ENCODE results near the gene FOXP4. TPM values are rescaled to one million over a fixed set of nuclear protein-coding genes. Genes with fewer than 3 reads are reported as not detected.

FOXP4 gene
- total and polyA plus RNA-seq, 2 of the 13 experiments (the other 11 are each of a cell fraction or from before 2014, with no cell fraction given) = 11.0 to 12.4 TPM

DNA sequence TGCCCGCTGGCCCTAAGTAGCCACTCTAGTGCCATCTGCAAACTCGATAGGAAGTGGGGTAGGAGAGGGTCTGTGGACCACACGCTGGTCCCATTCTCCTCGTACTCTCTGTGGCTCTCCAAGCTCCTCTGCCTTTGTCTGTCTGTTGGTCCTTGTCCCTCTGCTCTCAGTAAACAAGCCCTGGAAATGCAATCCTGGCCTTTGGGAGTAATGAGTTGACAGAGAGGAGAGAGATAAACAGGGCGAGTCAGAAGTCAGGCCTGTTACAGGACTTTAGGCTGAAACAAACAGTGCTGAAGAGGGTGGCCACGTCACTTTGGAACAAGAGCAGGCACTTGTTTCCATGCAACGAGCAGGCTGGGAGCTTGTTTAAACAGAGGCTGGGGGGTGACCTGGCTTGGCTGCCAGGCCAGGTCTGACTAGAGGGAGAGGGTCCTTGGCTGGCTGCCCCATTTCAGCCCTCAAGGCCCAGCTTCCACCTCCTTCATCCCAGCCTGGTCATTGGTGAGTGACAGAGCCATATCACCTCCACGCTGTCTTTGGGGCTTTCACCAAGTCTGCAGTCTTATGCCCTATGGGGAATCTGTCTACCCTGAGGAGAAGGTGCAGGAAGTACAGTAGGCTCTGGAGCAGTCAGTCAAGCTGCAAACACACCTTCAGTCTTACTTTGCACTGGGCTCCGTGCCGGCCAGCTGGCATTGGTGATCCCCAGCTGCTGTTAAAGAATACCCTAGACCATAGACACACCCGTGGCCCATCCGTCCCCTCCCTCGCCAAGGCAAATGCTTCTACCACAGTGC, 22.6 kb downstream of the FOXP4 start (continued):
- TF ChIP-seq, protein P1, sequence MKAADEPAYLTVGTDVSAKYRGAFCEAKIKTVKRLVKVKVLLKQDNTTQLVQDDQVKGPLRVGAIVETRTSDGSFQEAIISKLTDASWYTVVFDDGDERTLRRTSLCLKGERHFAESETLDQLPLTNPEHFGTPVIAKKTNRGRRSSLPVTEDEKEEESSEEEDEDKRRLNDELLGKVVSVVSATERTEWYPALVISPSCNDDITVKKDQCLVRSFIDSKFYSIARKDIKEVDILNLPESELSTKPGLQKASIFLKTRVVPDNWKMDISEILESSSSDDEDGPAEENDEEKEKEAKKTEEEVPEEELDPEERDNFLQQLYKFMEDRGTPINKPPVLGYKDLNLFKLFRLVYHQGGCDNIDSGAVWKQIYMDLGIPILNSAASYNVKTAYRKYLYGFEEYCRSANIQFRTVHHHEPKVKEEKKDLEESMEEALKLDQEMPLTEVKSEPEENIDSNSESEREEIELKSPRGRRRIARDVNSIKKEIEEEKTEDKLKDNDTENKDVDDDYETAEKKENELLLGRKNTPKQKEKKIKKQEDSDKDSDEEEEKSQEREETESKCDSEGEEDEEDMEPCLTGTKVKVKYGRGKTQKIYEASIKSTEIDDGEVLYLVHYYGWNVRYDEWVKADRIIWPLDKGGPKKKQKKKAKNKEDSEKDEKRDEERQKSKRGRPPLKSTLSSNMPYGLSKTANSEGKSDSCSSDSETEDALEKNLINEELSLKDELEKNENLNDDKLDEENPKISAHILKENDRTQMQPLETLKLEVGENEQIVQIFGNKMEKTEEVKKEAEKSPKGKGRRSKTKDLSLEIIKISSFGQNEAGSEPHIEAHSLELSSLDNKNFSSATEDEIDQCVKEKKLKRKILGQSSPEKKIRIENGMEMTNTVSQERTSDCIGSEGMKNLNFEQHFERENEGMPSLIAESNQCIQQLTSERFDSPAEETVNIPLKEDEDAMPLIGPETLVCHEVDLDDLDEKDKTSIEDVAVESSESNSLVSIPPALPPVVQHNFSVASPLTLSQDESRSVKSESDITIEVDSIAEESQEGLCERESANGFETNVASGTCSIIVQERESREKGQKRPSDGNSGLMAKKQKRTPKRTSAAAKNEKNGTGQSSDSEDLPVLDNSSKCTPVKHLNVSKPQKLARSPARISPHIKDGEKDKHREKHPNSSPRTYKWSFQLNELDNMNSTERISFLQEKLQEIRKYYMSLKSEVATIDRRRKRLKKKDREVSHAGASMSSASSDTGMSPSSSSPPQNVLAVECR (CRISPR knock-in tag; IDR thresholded peaks at IDR 0.05; ENCODE audit: borderline replicate concordance) = peak; percentile 94
- peak; percentile 97 for TF ChIP-seq XRCC5 (optimal IDR thresholded peaks at IDR 0.05; ENCODE audit: low read length)
- peak; percentile 100 for TF ChIP-seq FOXK1 (CRISPR knock-in tag; IDR thresholded peaks at IDR 0.05; ENCODE audit: borderline replicate concordance, low read depth)
- 0 out of 2 replicates have a peak, but pooled peaks have one; percentile 75 for TF ChIP-seq NFKBIZ (CRISPR knock-in tag; IDR thresholded peaks at IDR 0.05)
- TF ChIP-seq ZMAT3 (CRISPR knock-in tag; conservative IDR thresholded peaks at IDR 0.05) = 0 out of 2 replicates have a peak, but pooled peaks have one; percentile 69
- peak; percentile 97; the same call in 1 of the 2 replicates for TF ChIP-seq MEIS1 (CRISPR knock-in tag; IDR thresholded peaks at IDR 0.05; ENCODE audit: borderline replicate concordance)
- TF ChIP-seq POLR2AphosphoS2 (IDR thresholded peaks at IDR 0.05; ENCODE audit: low read depth, low read length) = no peak
- peak; percentile 83; the same call in 1 of the 3 replicates for TF ChIP-seq MXI1 (IDR thresholded peaks at IDR 0.05; ENCODE audit: borderline replicate concordance, low read depth, low read length)
- no peak for TF ChIP-seq ISX (CRISPR knock-in tag; conservative IDR thresholded peaks at IDR 0.05)
- no peak for TF ChIP-seq ZNF577 (CRISPR knock-in tag; IDR thresholded peaks at IDR 0.05; ENCODE audit: borderline replicate concordance, low read depth)
- TF ChIP-seq, protein P2, sequence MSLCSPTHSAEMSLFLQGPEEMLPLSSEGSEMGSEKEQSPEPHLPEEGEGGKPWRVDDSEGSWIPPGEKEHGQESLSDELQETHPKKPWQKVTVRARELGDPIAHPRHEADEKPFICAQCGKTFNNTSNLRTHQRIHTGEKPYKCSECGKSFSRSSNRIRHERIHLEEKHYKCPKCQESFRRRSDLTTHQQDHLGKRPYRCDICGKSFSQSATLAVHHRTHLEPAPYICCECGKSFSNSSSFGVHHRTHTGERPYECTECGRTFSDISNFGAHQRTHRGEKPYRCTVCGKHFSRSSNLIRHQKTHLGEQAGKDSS (CRISPR knock-in tag; IDR thresholded peaks at IDR 0.05; ENCODE audit: borderline replicate concordance, low read depth) = peak; percentile 96; the same call in 1 of the 2 replicates
- no peak for TF ChIP-seq ZBTB49 (CRISPR knock-in tag; IDR thresholded peaks at IDR 0.05; ENCODE audit: borderline replicate concordance)
- TF ChIP-seq ZFY (CRISPR knock-in tag; IDR thresholded peaks at IDR 0.05) = peak; percentile 85
- TF ChIP-seq HDAC1 (CRISPR knock-in tag; IDR thresholded peaks at IDR 0.05) = peak; percentile 99
- TF ChIP-seq, protein P3, sequence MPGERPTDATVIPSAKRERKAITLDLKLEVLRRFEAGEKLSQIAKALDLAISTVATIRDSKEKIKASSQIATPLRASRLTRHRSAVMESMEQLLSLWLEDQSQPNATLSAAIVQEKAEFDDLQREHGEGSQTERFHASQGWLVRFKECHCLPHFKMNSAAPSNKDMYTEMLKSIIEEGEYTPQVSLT (CRISPR knock-in tag; IDR thresholded peaks at IDR 0.05; ENCODE audit: borderline replicate concordance, low read depth) = no peak
- TF ChIP-seq TAF1 (CRISPR knock-in tag; IDR thresholded peaks at IDR 0.05) = no peak; the same call in 1 of the 2 replicates
- TF ChIP-seq ZKSCAN5 (CRISPR knock-in tag; IDR thresholded peaks at IDR 0.05) = no peak
- TF ChIP-seq NCOR1 (IDR thresholded peaks at IDR 0.05; ENCODE audit: borderline replicate concordance, low read length) = peak; percentile 46; the same call in 1 of the 2 replicates
- TF ChIP-seq ZNF343 (CRISPR knock-in tag; IDR thresholded peaks at IDR 0.05) = no peak

Measured in HepG2 (cell line).